GM21423 (cell line): Measurements from ENCODE around the gene RHOT2.

ENCODE experiments used
- ATAC-seq: cut with Tn5 transposase; IDR thresholded peaks from one replicate; pipeline ENCODE4 v1.9.1; 2021; ENCODE audit warnings: mild to moderate bottlenecking, moderate library complexity; ENCODE audit not compliant: unreplicated experiment

The RHOT2 gene

DNA sequence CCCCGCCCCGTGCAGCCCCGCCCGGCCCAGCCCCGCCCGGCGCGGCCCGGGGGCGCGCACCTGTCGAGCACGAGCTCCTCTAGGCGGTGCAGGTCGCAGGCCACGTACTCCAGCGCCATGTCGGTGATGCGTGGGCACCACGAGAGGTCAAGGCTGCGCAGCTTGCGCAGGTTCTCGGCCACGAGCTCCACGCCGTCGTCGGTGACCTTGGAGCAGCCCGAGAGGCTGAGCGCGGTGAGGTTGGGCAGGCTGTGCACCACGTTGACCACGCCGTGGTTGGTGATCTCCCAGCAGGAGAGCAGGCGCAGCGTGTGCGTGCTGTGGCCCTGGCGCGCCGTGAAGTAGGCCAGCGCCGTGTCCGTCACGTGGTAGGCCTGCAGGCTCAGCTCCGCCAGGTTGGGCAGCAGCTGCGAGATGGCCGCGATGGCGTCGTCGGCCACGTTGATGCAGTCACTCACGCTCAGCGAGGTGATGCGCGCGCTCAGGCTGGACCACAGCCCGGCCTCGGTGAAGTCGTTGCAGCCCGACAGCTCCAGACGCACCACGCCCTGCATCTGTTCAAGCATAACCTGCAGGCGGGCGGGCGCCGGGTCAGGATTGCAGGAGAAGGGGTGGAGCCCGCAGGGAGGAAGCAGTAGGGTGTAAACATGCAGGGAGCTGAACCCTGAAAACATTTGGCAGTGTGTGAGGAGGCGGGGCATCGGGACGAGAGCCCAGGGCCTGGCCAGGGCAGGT, 27.6 kb downstream of the RHOT2 start:
- ATAC-seq, result no peak

- ATAC-seq, result no peak
Observed at GRCh38 chr16:698911-699671, 31.2 kb downstream of the RHOT2 start.

- ATAC-seq, result no peak
Observed at GRCh38 chr16:700684-701584, 33.0 kb downstream of the RHOT2 start.

GRCh38 chr16:702341-702740, 34.4 kb downstream of the RHOT2 start:
- no peak for ATAC-seq

DNA sequence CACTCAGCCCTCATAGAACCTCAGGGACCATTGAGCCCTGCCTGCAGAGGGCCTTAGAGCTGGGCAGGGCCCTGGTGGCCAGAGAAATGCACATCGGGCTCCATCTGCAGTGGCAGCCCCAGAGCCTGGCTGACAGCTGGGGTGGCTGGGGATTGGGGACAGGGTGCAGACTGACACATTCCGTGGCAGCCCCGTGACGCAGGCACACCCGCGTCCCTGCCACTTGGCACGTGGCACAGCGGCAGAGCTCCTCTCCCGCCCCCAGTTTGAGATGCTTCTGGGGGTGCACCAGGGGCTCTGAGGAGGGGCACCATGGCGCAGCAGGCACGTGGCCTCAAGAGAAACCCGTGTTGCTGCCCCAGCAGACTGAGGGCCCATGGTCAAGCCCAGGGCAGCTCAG, 35.5 kb downstream of the RHOT2 start:
- no peak for ATAC-seq

GRCh38 chr16:704047-704446, 36.1 kb downstream of the RHOT2 start:
- no peak for ATAC-seq

- no peak for ATAC-seq
Observed at GRCh38 chr16:704552-705380, 36.8 kb downstream of the RHOT2 start.

GRCh38 chr16:705431-706188, 37.7 kb downstream of the RHOT2 start, which contains the start of gene FBXL16:
Gene FBXL16, minus strand, starts transcription at chr16:705801. Its CDS starts 8,396 bp downstream, at chr16:697405.
- no peak for ATAC-seq

DNA sequence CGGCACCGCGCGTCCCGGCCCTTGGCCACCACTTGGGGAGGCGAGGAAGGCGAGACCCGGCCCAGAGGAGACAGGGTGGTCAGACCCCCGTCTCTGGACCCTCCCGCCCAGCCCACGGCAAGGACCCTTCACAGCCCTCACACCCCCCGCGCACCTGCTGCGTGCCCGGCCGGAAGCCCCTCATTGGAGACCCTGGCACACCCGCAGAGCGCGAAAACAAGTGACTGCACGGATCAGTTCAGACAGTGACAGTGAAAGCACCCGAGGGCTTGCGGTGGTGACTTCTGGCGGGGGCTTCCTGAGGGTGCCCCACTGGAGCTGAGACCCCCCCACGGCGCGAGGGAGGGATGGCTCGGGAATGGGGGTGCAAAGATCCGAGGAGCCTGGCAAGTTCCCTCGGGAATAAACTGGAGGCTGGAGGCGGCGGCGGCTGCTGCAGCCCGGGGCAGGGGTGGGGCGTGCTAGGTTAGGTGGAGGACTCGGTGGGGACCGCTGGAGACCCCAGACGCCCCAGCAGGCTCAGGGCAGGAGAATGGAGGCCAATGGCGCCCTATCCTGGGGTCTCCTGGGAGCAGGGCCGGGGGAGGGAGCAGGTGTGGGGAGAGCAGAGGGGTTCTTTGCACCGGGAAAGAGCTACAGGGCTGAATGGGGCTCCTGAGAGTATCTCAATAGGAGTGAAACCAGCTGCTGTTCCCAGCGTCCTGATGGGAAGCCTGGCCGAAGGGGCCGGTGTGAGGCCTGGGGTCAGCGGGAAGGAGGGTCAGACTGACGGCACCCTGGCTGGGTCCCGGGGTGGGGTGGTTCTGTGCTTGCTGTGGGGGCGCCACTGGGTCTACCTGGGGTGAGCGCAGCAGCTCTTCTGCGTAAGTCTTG, 38.5 kb downstream of the RHOT2 start:
- ATAC-seq, result no peak

- ATAC-seq, result no peak
Observed at GRCh38 chr16:707062-707538, 39.2 kb downstream of the RHOT2 start.

DNA sequence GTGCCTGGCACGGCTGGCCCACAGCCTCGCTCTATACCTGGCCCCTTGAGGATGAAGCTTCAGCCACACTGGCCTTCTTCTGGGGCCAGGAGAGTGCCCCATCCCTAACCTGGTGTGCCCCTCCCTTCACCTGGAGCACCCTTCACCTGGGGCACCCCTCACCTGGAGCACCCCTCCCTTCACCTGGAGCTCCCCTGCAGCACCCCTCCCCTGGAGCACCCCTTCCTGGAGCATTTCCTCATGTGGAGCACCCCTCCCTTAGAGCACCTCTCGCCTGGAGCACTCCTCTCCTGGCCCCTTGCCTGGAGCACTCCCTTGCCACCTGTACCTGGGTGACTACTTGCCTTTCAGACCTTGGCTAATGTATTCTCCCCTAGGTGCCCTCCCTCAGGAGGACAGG, 40.1 kb downstream of the RHOT2 start:
- ATAC-seq, result no peak

GRCh38 chr16:708959-709358, 41.0 kb downstream of the RHOT2 start:
- no peak for ATAC-seq

- no peak for ATAC-seq
Observed at GRCh38 chr16:709566-710499, 41.9 kb downstream of the RHOT2 start.

DNA sequence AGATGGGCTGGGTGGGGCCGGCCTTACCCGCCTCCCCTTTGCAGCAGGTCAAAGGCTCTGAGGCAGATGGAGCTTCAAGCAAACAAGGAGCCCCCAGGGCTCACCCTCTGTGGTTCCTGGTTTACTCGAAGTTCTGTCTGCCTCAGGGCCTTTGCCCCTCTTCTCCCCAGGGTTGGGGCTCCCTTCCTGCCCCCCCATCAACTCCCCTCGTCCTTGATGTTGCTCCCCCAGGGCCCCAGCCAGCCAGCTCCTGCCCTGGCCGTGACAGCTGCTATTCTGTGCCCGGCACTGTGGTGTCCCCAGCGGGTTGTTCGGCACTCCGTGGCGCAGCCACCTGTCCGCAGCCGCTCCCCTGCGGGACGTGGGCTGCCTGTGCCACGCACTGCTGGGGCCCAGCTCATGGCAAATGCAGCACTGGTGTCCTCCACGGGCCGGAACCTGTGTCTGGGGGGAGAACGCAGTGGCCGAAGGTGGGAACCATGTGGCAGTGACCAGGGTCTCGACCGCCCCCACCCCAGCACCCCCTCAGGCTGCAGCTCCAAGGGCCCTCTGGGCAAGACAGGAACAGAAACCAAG, 42.7 kb downstream of the RHOT2 start:
- no peak for ATAC-seq

DNA sequence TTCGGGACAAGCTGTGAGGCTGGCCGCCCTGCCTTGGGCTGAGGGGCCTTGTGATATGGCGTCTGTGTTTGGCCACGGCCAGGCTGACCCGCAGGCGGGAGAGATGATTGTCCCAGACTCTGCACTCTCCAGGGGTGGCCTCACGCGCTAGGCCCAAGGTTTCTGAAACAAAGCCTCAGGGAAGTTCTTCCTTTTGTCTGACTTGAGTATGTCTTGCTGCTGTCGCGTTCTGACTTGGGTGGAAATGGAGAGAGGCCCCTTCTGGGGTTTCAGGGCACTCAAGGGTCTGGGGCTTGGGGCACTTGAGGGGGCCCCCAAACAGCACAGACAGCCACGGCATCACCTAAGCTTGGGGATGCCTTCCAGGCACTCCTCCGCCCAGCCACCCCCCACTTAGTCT, 43.2 kb downstream of the RHOT2 start:
- no peak for ATAC-seq

GRCh38 chr16:711548-712320, 43.8 kb downstream of the RHOT2 start:
- no peak for ATAC-seq
